Stimulated activated CD8-positive, alpha-beta memory T cell treated with anti-CD3 and anti-CD28 coated beads, Interleukin-15, amount 100 ng/mL, for 4 hours (primary cell): ENCODE measurements around the gene MTNR1B.

ENCODE experiments used
- DNase-seq, 2 donors: peaks; one replicate each; pipeline ENCODE4 v3.0.0-alpha.2; 2020; ENCODE audit warnings: low read depth in 2 of 2

The MTNR1B gene

DNA sequence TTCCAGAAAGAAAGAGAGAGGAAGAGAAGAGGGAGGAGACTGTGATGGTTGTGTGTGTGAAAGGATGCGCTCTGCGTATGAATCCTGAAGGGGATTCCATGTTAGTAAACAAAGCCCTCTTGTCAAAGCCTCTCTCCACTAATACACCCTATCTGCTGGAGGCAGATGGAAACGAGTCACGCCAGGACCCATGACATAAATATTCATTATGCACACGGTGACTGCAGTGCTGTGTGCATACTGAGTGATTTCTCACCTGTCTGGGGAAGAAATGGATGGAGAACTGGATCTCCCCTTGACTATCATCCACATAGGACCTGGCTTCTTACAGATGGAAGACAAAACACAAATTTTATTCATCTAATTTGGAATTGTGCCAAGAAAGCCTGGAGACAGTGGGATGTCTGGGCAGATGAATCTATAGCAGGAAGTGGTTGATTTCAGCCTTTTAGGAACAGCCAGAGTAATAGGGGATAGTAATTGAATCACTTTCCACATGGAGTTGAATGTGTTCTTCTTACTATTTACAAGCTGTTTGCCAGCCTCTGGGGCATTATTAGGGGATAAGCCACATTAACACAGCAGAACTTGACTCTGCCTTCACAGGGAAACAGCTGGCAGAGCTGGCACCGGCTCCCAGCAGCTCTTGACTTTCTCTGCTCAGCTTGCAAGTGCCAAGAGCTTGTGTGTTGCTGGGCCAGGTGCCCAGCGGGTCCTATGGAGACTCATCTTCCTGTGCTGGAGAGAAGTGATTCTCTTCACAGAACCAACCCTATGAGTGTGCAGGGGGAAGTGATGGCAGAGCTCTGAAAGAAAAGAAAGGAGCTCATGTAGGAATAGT is 9.0 kb downstream of the MTNR1B start:
- DNase-seq: no peak

DNA sequence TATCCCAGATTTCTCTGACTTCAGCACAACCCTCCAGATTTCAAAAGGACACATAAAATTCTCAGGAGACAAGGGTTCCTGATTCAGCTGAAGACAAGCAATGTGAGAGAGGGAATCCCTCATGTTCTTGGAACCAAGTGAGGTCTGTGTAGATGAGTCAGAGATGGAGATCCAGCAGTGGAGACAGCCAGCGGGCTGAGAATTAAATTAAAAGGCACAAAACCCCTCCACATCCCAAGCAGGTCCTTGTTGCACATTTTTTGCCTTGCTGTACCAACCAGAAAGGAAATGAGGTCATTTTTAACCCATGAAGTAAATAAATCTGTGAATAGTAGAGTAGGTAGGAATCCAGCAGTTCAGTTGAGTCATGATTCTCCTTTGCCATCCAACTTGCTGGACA is 9.7 kb downstream of the MTNR1B start:
- DNase-seq: no peak

DNA sequence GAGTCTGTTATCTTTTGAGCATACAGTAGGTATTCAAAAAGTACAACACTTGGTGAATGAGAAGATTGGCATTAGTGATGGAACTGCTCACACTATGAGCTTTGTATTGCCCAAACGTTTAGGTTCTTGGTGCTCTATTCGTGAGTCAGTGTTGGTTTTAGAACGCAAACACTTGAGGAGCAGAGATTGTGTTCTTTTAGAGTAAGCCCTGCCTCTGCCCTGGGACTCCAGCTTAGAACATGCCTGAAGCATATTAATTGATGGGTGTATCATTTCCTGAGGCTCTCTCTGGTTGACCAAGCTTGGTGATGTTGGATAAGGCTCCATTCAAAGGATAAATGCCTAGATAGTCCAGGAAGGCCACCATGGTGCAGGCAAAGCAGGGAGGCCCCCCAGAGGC is 10.9 kb downstream of the MTNR1B start:
- no peak for DNase-seq

DNA sequence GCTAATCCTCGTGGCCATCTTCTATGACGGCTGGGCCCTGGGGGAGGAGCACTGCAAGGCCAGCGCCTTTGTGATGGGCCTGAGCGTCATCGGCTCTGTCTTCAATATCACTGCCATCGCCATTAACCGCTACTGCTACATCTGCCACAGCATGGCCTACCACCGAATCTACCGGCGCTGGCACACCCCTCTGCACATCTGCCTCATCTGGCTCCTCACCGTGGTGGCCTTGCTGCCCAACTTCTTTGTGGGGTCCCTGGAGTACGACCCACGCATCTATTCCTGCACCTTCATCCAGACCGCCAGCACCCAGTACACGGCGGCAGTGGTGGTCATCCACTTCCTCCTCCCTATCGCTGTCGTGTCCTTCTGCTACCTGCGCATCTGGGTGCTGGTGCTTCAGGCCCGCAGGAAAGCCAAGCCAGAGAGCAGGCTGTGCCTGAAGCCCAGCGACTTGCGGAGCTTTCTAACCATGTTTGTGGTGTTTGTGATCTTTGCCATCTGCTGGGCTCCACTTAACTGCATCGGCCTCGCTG is 12.1 kb downstream of the MTNR1B start:
- DNase-seq: no peak

DNA sequence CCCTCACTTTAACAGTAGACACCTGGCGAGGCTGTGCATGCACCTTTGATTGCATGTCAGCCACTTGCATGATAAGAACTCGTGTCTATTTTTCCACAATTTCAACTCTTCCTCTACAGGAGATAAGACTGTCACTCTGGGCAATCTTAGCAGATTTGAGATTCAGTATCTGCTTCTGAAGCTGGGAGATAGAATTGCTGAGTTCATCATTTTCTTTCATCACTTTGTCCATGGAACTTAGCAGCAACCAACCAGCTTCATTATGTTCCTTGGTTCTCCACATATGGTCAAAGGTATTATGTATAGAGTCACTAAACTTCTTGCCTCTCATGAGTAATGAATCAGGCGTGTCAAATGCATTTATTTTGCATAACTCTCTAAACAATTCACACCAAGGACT is 17.1 kb downstream of the MTNR1B start:
- DNase-seq: no peak

DNA sequence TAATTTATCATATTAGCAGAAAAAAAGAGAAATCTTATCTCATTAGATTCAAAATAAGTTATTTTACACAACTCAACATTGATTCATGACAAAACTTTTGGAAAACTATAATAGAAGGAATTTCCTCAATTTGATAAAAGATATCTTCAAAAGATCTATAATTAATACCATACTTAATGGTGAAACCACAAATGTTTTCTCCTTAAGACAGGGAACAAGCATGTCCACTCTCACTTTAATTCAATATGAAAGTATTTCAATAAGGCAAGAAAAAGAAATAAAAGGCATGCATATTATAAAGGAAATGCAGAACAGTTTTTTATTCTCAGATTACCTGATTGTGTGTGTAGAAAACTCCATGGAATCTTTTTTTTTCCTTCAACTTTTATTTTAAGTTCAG is 23.6 kb downstream of the MTNR1B start:
- no peak for DNase-seq

DNA sequence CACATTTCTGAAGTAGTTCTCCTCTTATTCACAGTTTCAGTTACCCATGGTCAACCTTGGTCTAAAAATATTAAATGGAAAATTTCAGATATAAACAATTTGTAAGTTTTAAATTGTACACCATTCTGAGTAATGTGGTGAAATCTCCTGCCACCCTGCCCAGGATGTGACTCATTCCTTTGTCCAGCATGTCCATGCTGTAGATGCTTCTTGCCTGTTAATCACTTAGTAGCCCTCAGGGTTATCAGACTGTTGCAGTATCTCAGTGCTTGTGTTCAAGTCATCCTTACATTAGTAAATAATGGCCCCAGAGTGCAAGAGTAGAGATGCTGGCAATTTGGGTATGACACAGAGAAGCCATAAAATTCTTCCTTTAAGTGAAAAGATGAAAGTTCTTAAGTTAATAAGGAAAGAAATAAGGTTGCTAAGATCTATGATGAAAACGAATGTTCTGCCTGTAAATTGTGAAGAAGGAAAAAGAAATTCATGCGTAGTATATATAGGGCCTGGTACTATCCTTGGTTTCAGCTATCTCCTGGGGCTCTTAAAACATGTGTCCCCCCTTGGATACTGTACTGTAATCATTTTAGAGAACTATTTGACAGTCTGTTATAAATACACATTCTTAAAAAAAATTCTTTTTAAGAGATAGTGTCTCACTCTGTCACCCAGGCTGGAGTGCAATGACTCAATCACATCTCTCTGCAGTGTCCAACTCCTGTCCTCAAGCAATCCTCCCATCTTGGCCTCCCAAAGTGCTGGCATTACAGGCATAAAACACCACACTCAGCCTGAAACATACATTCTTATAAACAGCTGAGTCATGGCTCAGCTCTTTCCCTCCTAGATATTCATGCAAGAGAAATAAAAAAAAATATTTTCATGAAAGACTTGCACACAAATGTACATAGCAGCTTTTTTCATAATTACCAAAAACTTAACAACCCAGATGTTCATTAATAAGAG is 31.3 kb downstream of the MTNR1B start:
- DNase-seq: no peak

DNA sequence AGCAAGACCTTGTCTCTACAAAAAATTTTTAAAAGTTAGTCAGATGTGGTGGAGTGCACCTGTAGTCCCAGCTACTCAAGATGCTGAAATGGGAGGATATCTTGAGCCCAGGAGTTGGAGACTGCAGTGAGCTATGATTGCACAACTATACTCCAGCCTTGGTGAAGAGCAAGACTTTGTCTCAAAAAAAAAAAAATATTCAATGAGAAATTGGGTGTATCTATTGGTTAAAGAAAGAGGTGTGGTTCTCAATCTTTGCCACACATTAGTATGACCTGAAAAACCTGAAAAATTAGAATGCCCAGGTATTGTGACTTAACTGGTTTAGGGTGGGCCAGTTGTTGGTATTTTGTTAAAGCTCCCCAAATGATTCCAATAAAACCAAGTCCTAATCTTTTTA is 32.4 kb downstream of the MTNR1B start:
- no peak for DNase-seq

DNA sequence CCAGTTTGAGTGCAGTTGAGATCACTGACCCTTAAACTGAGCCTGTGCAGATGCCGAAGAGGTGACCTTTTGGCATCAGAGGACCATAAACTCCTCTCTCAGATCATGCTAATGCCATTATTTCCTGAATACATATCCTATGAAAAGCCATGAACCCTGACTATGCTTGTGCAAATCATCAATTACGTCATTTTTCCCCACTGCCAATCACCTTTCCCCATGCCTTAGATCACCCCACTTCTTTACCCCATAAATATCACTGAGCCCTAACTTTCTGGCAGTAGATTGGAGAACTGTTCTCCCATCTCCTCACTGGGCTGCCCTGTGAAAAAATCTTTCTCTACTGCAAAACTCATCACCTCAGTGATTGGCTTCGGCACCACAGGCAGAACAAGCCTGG is 32.9 kb downstream of the MTNR1B start:
- no peak for DNase-seq

DNA sequence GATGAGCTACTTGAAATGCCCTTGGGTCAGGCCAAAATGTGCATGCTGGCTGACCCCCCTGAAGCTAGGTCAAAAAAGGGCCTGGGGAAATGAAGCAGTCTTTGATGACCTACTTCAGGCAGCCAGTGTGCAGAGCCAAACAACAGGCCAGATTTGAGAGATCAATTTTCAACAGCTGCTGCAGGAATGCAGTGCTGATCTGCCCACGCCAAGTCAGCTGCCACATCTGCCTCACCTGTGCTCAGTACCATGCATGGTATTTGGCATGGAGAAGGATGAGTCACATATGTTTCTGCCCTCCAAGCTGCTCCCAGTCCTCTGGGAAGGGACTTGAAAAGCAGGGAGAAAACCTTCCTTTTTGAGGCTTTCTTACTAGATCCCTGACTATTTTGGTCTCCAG is 35.8 kb downstream of the MTNR1B start:
- DNase-seq: no peak

DNA sequence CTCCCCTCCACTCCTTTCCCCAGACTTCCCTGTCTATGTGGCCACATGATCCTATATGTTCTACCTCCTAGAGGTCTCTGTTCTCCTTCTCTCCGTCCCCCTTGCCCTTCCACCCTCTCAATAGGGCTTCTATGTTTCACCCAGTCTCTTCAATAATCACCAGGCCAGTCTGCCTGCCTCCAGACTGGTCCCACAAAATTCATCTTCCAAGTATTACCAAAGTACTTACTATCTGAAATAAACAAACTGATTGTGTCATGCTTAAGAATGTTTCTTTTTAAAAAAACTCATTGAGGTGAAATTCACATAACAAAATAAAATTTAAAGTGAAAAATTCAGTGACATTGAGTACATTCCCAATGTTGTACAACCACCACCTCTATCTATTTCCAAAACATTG is 44.2 kb downstream of the MTNR1B start:
- no peak for DNase-seq

DNA sequence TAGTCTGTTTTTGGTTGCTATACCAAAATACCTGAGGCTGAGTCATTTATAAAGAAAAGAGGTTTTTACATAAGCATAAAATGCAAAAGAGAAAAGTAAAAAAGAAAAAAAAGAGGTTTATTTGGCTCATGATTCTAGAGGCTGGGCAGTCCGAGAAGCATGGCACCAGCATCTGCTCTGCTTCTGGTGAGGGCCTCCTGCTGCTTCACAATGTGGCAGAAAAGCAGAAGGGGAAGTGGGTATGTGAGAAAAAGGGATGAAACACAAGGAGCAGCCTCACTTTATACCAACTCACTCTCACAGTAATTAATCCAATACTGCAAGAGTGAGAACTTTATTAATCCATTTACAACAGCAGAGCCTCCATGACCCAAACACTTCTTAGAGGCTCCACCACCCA is 47.1 kb downstream of the MTNR1B start:
- no peak for DNase-seq

DNA sequence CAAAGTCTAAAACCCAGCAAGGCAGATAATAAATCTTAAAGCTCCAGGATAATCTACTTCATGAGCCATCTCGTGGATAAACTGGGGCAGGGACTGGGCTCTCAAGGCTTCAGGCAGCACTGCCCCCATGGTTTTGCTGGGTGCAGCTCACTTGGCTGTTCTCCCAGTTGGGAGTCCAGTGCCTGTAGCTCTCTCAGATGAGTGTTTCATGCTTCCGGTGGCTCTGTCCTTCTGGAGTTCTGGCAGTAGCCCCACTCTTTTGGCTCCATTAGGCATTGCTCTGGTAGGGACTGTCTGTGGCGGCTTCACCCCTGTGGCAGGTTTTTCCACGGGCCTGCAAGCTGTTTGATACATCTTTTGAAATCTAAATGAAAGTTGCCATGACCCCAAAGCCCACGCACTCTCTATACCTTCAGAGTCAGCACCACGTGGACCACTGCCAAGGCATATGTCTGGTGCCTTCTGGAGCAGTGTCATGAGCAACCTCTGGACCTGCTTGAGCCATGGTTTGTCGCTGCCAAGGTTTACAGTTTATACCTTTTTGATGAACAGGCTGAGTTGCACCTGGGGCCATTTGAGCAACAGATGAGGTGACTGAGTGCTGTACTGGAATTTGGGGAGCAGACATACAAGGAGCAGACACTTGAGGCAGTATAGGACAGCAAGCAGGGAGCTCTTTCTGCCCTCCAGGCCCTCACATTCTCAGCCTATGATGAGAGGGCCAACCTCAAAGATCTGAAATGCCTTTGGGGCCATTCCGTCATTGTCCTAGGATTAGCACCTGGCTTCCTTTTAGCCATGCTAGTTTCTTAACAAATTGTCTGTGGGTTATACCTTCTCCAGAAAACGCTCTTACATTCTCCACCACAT is 48.6 kb downstream of the MTNR1B start:
- DNase-seq: no peak

DNA sequence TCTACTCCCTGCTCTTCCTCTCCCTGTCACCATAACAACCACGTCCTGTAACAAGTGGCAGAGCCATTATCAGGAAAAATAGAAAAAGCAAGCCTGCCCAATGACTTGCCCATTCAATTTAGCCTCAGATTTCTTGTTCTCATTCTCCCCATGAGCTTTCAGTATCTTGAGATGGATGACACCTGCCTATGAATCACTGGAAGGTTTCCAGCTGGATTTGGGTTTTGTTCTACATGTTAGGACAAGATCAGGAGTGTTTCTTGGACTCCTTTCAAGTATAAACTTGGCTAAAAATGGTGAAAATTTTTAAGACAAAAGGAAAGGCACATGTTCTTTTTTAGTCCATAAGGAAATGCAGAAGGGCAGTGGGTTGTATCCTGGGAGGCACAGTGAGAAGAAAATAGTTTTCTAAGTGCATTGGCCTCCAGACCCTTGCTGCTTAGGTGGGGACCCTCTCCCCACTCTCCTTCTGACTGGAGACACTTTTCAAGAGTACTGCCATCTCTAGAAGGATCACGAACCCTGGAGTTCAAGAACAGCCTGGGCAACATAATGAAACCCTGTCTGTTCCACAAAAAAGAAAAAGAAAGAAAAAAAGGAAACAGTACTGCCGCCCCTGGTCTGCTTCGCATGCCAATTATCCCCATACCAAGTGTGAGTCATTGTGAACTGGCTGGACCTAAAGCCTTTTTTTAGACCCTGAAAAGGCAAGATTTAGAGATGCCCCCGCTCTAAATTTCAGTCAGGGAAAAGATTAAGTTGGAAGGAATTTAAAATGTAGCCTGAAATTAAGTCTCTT is 51.0 kb downstream of the MTNR1B start:
- no peak for DNase-seq

DNA sequence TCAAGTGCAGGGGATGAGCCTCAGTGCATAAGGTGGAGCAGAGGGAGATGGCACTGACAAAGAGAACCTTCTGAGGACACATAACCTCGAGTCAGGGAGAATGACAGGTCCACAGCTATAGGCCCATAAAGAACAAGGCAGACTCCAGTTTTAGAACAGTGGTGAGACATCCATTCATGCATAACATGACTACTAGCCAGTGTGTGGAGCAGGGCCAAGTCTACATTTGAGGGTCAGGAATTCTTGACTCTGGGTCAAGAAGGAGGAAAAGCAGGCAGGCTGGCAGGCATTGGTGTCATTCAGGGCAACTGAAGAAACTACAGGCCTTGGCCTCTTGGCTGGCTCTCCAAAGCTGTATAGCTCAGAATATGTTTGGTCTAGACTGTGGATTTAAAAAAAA is 54.9 kb downstream of the MTNR1B start:
- DNase-seq: no peak

DNA sequence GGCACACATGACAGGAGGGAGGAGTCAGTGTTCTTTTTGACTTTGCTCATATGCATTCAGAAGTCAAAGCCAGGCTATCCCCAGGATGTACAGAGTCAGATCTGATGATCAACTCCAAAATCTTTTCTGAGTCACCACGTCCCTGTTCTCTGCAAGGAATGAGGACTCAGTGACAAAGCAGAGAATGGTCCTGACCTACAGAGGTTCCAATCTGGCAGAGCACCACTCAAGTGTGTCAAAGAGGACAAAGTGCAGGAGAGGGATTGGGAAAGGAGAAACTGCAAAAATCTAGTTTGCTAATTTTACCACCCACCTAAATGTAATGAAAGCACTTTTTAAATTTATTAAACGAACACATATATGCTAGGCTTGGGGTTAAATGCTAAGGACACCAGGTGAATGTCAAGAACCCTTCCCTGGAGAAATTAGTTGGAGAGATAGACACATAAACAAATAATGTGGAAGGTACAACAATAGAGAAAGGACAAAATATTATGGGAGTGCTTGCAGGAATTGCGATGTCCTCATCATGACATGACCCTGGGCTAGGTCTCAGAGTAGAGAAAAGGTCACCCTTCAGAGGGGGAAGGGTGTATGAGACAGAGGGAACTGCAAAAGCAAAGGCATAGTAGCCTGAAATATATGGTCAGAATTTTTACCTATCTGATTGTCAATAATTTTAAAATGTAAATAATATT is 56.3 kb downstream of the MTNR1B start:
- DNase-seq: no peak

DNA sequence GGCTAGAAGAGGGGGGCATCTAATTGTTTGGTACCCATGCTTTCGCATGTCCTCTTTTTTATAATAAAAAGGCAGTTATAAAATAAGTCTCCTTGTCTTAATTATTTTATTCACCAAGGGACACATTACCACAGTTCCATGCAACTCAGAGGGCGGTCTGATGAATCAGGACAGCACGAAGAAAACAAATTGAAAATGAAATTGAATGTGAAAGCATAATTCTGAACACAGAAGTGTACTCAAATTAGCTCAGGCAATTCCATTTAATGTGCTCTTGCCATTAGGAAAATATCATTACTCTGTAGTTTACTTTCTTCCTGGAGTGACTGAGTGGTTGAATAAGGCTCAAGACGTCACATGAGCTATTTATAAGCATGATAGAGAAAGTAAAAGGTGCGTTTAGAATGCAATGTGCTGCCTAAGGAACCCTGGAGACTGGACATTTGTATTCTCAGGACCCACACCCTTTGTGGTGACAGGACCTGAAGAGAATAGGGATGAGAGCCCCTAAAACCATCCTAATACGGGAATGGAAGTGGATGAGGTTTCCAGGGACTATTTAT is 59.6 kb downstream of the MTNR1B start:
- DNase-seq: no peak

DNA sequence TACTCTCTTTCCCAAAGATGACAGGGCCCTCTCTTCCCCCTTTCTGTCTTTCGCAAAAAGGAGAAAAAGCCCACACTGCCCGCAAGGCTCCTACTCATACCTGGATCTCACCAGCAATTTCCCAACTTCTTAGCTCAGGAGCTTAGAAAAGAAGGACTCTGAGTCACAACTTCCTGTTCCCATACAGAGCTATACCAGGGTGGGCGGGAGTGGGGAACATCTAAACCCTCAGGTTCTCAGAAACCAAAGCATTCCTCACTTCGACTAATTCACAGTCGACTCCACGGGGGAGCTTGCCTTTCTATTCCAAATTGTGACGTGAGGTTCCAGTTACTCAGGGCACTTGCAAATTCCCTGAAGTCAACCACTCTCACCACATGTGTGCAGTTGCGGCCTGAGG is 61.9 kb downstream of the MTNR1B start:
- DNase-seq: no peak
